Activated naive CD4-positive, alpha-beta T cell treated with anti-CD3 and anti-CD28 coated beads for 36 hours (primary cell): ENCODE measurements around the gene NEURL2. TPM values are rescaled to one million over a fixed set of nuclear protein-coding genes. Genes with fewer than 3 reads are reported as not detected.
A peak's percentile ranks its signal among the peaks of the same experiment; 100 is the strongest.

Experiments used
- CTCF ChIA-PET: fragments of 350-600 bp; sonication (Branson Sonifier 250); formaldehyde crosslinking; loops from one replicate; lab custom pipeline; 2021; ENCODE audit warnings: antibody characterized with exemption; lab: Charles Lee
- DNase-seq: peaks from one replicate; pipeline ENCODE4 v3.0.0-alpha.2; 2020
- H3K27ac Mint-ChIP-seq: one replicate; pipeline ENCODE4 v1.8.0; 2021; ENCODE audit warnings: mild to moderate bottlenecking, mixed read lengths
- H3K27me3 Mint-ChIP-seq: one replicate; pipeline ENCODE4 v1.8.0; 2021; ENCODE audit warnings: low read depth, mixed read lengths
- H3K36me3 Mint-ChIP-seq: one replicate; pipeline ENCODE4 v1.8.0; 2021; ENCODE audit warnings: low read depth, mixed read lengths
- H3K4me1 Mint-ChIP-seq: one replicate; pipeline ENCODE4 v1.8.0; 2021; ENCODE audit warnings: low read depth, mixed read lengths
- H3K4me3 Mint-ChIP-seq: one replicate; pipeline ENCODE4 v1.8.0; 2021; ENCODE audit warnings: mild to moderate bottlenecking, moderate library complexity, mixed read lengths
- H3K9me3 Mint-ChIP-seq: one replicate; pipeline ENCODE4 v1.8.0; 2021; ENCODE audit warnings: mixed read lengths
- intact Hi-C: fragments of 100-400 bp; cut with micrococcal nuclease; formaldehyde crosslinking; loops from one replicate; pipeline ENCODE4 v1.15.1; 2023
- total RNA-seq, 2 experiments: library from RNA; stranded (reverse); gene quantifications; one replicate each; pipeline ENCODE4 v1.2.3, GENCODE V29; 2021

Gene NEURL2
- total RNA-seq, 2 experiments from 2014 or later = 0.99 to 1.4 TPM

- H3K9me3 Mint-ChIP-seq = no peaks in the 10 kb centered on the region
- no peak for DNase-seq
- no peak overlapping the region for H3K27ac Mint-ChIP-seq
- H3K4me1 Mint-ChIP-seq = no peaks in the 10 kb centered on the region
- H3K27me3 Mint-ChIP-seq = peaks cover 16% of the 10 kb centered on the region
- intact Hi-C loops = no loop called here
- no peak overlapping the region for H3K4me3 Mint-ChIP-seq
- CTCF ChIA-PET = interaction anchor here (0.6 to 1.4 kb wide), 3 partner anchors 52 to 757 kb away, joined by 3 to 6 read pairs (median 4); no protein-coding TSS in a partner anchor
- no peaks in the 10 kb centered on the region for H3K36me3 Mint-ChIP-seq
Measured at GRCh38 chr20:45918182-45918737, 27.3 kb upstream of the NEURL2 start.

- CTCF ChIA-PET = no interaction called here
- intact Hi-C loops = no loop called here
- H3K36me3 Mint-ChIP-seq = no peaks in the 10 kb centered on the region
- DNase-seq = no peak
- no peak overlapping the region for H3K27ac Mint-ChIP-seq
- H3K4me3 Mint-ChIP-seq = no peak overlapping the region
- H3K9me3 Mint-ChIP-seq = no peaks in the 10 kb centered on the region
- H3K27me3 Mint-ChIP-seq = peaks cover 18% of the 10 kb centered on the region
- H3K4me1 Mint-ChIP-seq = peaks cover 2% of the 10 kb centered on the region
Measured at GRCh38 chr20:45917790-45918141, 26.8 kb upstream of the NEURL2 start.

- Mint-ChIP-seq H3K4me1 (peaks cover 20% of the 10 kb centered on the region), H3K9me3 (no peaks in the 10 kb centered on the region), H3K36me3 (no peaks in the 10 kb centered on the region), H3K27ac (no peak overlapping the region), H3K4me3 (no peak overlapping the region), H3K27me3 (peaks cover 21% of the 10 kb centered on the region)
- intact Hi-C loops = no loop called here
- CTCF ChIA-PET = interaction anchor here (0.7 kb wide), 1 partner anchor 89 kb away, joined by 3 read pairs; no protein-coding TSS in a partner anchor
- DNase-seq = no peak
Measured at GRCh38 chr20:45913116-45913515, 22.1 kb upstream of the NEURL2 start.

- no peaks in the 10 kb centered on the region for H3K9me3 Mint-ChIP-seq
- H3K27ac Mint-ChIP-seq = no peak overlapping the region
- H3K4me3 Mint-ChIP-seq = peak overlapping the region; percentile 82
- CTCF ChIA-PET = no interaction called here
- H3K36me3 Mint-ChIP-seq = no peaks in the 10 kb centered on the region
- H3K27me3 Mint-ChIP-seq = peaks cover 21% of the 10 kb centered on the region
- intact Hi-C loops = no loop called here
- no peak for DNase-seq
- H3K4me1 Mint-ChIP-seq = peaks cover 20% of the 10 kb centered on the region
Measured at GRCh38 chr20:45912344-45912682, 21.3 kb upstream of the NEURL2 start.

GRCh38 chr20:45911486-45912343 lies 20.7 kb upstream of the NEURL2 start, which contains the start of gene PLTP:
TSS of gene PLTP (minus strand) at chr20:45912155. CDS start at chr20:45911452, 703 bp downstream.
- no peaks in the 10 kb centered on the region for H3K36me3 Mint-ChIP-seq
- peak; percentile 27 for DNase-seq
- peak within 1 kb of the TSS; percentile 82 for H3K4me3 Mint-ChIP-seq
- CTCF ChIA-PET = no interaction called here
- no peaks in the 10 kb centered on the region for H3K9me3 Mint-ChIP-seq
- H3K4me1 Mint-ChIP-seq = peaks cover 20% of the 10 kb centered on the region
- peaks cover 21% of the 10 kb centered on the region for H3K27me3 Mint-ChIP-seq
- no peak within 1 kb of the TSS for H3K27ac Mint-ChIP-seq
- intact Hi-C loops = loop anchor here (1.0 kb wide), 1 partner anchor 22 kb away; no protein-coding TSS in a partner anchor

- Mint-ChIP-seq H3K36me3 (no peaks in the 10 kb centered on the region), H3K27me3 (peaks cover 16% of the 10 kb centered on the region), H3K27ac (peak overlapping the region; percentile 25), H3K4me1 (peaks cover 20% of the 10 kb centered on the region), H3K9me3 (no peaks in the 10 kb centered on the region), H3K4me3 (peak overlapping the region; percentile 82)
- CTCF ChIA-PET = interaction anchor here (1.4 to 2.9 kb wide), 2 partner anchors 21 to 112 kb away, joined by 3 to 7 read pairs; partner anchors contain the start of genes CTSA and NEURL2
- peak; percentile 97 for DNase-seq
- intact Hi-C loops = loop anchor here (1.0 kb wide), 4 partner anchors 20 to 61 kb away; partner anchors contain the start of genes ACOT8, CTSA, NEURL2 and ZNF335
Measured at GRCh38 chr20:45910670-45911485, 19.9 kb upstream of the NEURL2 start.

GRCh38 chr20:45909817-45910669 lies 19.0 kb upstream of the NEURL2 start:
- DNase-seq = no peak
- H3K27me3 Mint-ChIP-seq = peaks cover 14% of the 10 kb centered on the region
- H3K27ac Mint-ChIP-seq = no peak overlapping the region
- H3K4me1 Mint-ChIP-seq = peaks cover 20% of the 10 kb centered on the region
- peak overlapping the region; percentile 82 for H3K4me3 Mint-ChIP-seq
- no peaks in the 10 kb centered on the region for H3K9me3 Mint-ChIP-seq
- H3K36me3 Mint-ChIP-seq = no peaks in the 10 kb centered on the region
- intact Hi-C loops = loop anchor here (1.0 kb wide), 3 partner anchors 19 to 62 kb away; partner anchors contain the start of genes ACOT8, CTSA, NEURL2 and ZNF335
- CTCF ChIA-PET = interaction anchor here (0.7 to 2.9 kb wide), 3 partner anchors 20 to 112 kb away, joined by 3 to 7 read pairs (median 3); partner anchors contain the start of genes CTSA and NEURL2

- DNase-seq = no peak
- Mint-ChIP-seq H3K36me3 (no peaks in the 10 kb centered on the region), H3K4me3 (no peak overlapping the region), H3K9me3 (no peaks in the 10 kb centered on the region), H3K4me1 (peaks cover 20% of the 10 kb centered on the region), H3K27ac (no peak overlapping the region), H3K27me3 (peaks cover 11% of the 10 kb centered on the region)
- CTCF ChIA-PET = interaction anchor here (0.7 to 2.9 kb wide), 3 partner anchors 19 to 111 kb away, joined by 3 to 7 read pairs (median 3); partner anchors contain the start of genes CTSA and NEURL2
- intact Hi-C loops = no loop called here
Measured at GRCh38 chr20:45909336-45909808, 18.4 kb upstream of the NEURL2 start.

GRCh38 chr20:45908084-45908483 lies 17.1 kb upstream of the NEURL2 start:
- no peaks in the 10 kb centered on the region for H3K9me3 Mint-ChIP-seq

GRCh38 chr20:45907219-45907948 lies 16.4 kb upstream of the NEURL2 start:
- Mint-ChIP-seq H3K27ac (no peak overlapping the region), H3K4me3 (no peak overlapping the region)

More at GRCh38 chr20:45908084-45908483, 17.1 kb upstream of the NEURL2 start:
- intact Hi-C loops = no loop called here
- CTCF ChIA-PET = interaction anchor here (1.1 to 2.9 kb wide), 2 partner anchors 18 to 120 kb away, joined by 3 to 7 read pairs; partner anchors contain the start of genes CTSA and NEURL2
- DNase-seq = no peak
- peaks cover 19% of the 10 kb centered on the region for H3K4me1 Mint-ChIP-seq
- peaks cover 6% of the 10 kb centered on the region for H3K27me3 Mint-ChIP-seq
- H3K4me3 Mint-ChIP-seq = no peak overlapping the region
- no peaks in the 10 kb centered on the region for H3K36me3 Mint-ChIP-seq
- H3K27ac Mint-ChIP-seq = no peak overlapping the region

More at GRCh38 chr20:45907219-45907948, 16.4 kb upstream of the NEURL2 start:
- CTCF ChIA-PET = interaction anchor here (1.1 kb wide), 1 partner anchor 119 kb away, joined by 3 read pairs; no protein-coding TSS in a partner anchor
- intact Hi-C loops = no loop called here
- Mint-ChIP-seq H3K4me1 (peaks cover 17% of the 10 kb centered on the region), H3K36me3 (no peaks in the 10 kb centered on the region), H3K27me3 (peaks cover 3% of the 10 kb centered on the region), H3K9me3 (no peaks in the 10 kb centered on the region)
- no peak for DNase-seq
